HG02884 (cell line): ENCODE measurements around the gene VTI1A.

Experiments used
- ATAC-seq: cut with Tn5 transposase; IDR thresholded peaks from one replicate; pipeline ENCODE4 v1.9.1; 2021; ENCODE audit warnings: mild to moderate bottlenecking, moderate library complexity; ENCODE audit not compliant: unreplicated experiment

VTI1A gene

DNA sequence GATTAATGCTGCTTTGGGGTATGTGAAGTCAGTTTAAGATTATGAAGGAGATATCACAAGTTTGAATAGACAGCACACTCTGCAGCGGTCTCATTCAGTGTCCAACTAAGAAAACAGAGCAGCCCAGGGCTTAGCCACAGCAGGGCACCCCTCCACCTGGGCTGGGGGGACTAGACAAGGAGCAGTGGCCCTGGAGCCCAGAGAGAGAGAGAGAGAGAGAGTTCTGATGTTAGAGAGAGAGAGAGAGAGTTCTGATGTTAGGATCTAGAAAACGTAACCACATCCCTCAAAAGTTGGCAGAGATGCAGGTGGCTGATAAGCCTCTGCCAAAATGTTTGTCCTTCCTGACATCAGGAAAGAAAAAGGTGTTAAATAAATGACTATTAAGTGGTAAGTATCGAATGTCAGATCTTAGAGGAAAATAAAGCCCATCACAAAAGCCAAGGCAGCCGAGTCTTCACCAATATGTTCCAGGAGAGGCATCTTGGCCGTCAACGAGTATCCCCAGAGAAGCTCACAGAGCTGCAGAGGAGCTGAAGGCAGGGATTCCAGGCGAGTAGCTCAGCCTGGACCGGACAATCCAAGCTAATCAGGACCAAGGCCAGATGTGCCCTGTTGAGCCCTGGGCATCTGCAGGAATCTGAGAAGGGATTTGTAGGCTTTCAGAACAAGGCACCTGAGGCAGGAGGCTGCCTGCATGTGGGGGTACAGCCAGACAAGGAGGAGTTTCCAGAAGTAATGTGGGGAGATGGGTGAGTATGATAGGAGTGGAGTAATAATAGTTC is 352.9 kb downstream of the VTI1A start:
- ATAC-seq = no peak

DNA sequence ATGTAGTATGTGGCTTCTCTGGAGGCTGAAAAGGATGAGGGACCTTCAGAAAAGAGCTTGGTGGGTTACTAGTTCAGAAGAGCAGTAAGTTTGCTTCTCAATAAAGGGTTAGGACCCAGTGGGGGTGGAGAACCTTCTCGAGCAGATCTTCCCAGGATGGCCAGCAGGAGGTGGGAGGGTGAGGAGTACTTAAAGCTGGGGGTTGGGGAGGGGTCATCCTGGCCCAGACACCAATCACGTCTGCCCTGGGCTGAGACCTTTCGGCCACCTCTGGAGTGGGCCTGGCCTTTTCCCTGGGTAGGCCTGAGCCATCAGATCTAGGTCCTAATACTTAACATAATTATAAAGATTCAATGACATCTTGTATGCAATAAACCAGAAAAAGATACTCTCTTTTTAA is 354.0 kb downstream of the VTI1A start:
- ATAC-seq = no peak

- no peak for ATAC-seq
Measured at GRCh38 chr10:112801748-112802147, 354.7 kb downstream of the VTI1A start.

DNA sequence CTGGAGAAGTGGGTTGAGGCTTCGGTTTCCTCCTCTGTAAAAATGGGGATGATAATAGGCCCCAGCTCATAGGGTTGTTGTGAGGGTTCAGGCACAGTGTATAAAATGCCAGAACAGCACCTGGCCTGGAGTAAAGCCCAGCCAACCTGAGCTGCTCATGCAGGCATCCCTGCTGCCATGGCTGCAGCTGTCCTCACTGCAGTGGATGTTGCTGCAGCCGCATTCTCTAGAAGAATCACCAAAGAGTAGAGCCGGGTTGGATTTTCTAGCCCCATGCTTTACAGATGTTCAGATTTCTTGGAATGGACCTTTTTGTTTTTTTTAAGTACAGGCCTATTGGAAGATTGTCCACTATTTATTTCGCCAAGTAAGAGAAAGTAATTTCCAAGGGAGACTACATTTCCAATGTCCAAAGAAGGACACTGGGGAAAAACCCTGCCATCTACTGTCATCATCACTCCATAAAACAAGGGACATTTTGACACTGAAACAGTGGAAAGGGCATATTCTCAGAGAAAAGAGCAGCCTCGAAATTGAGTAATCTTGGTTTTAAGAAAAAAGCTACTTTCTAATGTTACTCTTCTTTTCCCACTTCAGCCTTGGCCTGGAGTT is 355.5 kb downstream of the VTI1A start:
- no peak for ATAC-seq

GRCh38 chr10:112803961-112804401 is 357.0 kb downstream of the VTI1A start:
- ATAC-seq = no peak

GRCh38 chr10:112805254-112805590 is 358.2 kb downstream of the VTI1A start:
- ATAC-seq = no peak

DNA sequence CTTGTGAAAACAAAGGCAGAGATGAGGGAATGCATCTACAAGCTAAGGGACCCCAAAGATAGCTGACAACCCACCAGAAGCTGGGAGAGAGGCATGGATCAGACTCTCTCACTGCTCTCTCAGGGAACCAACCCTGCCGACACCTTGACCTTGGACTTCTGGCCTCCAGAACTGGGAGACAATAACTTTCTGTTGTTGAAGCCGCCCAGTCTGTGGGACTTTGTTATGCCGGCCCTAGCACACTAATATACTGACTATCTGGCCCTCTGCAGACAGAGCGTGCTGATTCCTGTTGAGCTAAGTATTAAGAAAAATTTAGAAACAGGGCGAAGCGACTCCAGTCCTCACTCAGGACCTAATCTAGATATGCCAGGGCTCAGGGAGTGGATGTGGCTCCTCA is 358.7 kb downstream of the VTI1A start:
- ATAC-seq = no peak

DNA sequence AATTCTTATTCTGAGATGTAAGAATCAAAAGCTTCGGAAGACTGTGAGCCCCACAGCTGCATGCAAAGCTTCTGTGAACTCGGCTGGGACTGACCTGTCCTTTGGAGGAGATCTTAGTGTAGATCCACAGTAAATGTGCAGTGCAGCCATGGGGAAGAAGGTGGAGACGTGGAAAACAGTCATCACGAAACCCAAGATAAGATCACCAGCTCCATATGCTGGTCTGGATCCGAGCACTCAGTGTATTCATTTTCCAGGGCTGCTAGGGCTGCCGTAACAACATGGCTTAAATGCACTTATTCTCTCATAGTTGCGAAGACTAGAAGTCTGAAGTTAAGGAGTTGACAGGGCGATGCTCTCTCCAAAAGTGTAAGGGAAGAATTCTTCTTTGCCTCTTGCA is 360.0 kb downstream of the VTI1A start:
- ATAC-seq = no peak

- ATAC-seq = no peak
Measured at GRCh38 chr10:112809736-112810135, 362.7 kb downstream of the VTI1A start.

- ATAC-seq = no peak
Measured at GRCh38 chr10:112810711-112811151, 363.7 kb downstream of the VTI1A start.

DNA sequence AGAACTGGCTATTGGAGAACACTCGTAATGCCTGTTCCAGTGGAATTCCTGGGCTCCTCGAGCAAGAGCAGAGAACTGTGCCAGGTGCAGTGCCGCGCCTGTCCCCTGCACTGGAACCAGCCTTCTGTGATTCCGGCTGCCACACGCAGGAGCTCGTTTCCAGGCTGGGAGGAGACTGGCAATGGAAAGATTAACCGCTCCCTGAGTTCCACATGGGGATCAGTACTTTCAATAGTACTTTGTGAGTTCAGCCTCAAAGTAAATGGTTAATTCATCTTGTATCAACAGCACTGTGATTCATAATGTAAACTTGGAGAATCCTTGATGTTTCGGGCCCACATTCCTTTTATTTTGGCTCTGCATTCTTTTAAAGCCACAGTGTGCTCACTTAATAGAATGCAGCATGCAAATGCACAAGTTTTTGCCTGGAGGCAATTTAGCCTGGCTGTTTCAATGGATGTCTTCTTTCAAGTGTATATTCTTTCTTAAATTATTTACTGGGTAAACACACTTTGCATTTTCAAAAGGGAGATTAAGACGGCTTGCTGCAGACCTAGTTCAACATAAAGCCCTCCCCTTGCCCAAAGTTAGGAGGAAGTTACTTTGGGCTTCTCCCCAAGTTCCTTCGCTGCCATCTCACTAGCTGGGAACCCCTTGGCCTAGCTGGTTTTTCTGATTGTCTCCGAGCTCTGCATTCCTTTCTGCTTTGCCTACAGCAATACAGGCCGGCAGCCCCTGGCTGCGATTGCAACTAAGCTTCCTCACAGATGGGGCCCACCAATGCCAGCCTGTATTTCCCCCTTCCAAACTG is 364.9 kb downstream of the VTI1A start:
- no peak for ATAC-seq

GRCh38 chr10:112812586-112812985 is 365.6 kb downstream of the VTI1A start:
- no peak for ATAC-seq

DNA sequence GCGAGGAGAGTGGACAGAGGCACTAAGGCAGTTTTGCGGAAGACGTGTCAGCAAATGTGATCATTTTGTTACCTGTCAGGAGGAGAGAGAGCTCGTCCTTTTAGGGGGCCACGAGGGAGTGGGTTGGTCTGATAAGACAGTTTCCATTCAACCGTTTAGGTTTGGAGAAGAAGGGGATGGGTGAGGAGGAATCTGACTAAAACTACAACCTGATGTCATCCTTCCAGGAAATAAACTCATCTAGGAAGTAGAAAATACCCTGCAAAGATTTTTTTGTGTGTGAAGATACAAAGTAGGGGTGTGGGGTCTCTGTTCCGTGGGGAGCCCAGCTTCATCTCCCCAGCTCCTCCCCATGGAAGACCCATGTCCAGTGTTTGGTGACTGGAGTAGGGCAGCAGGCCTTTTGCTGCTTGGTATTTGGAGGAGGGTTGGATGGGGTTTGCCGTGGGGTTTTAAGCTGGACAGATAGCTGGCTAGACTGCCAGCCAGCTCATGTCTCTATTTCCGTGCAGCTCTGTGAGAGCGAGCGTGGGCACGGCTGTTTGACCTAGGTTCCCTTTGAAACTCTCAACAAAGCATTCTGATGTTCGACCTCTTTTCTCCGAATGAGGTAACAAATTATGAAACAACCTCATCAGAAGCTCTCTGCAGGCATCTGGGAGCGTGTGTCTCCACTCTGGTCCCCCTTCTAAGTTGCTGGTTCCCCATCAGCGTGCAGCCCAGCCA is 367.0 kb downstream of the VTI1A start:
- no peak for ATAC-seq

GRCh38 chr10:112815269-112816032 is 368.4 kb downstream of the VTI1A start:
- no peak for ATAC-seq

DNA sequence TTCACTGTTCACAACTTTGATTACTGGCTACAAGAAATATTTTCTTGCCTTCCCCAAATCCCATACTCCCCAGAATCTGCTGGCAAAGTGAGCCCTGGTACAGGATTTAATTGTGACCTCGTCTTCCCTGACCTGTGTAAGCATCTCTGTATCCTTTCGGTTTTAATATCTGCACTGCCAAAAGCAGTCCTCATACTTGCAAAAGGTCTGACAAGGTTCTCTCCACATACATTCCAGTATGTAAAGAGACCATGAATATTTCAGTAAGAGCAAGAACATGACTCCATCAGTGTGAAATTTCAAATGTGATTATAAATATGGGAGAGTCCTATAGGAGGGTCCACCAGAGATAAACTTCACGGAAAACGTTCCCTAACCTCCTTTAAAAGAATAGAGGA is 369.0 kb downstream of the VTI1A start:
- no peak for ATAC-seq

DNA sequence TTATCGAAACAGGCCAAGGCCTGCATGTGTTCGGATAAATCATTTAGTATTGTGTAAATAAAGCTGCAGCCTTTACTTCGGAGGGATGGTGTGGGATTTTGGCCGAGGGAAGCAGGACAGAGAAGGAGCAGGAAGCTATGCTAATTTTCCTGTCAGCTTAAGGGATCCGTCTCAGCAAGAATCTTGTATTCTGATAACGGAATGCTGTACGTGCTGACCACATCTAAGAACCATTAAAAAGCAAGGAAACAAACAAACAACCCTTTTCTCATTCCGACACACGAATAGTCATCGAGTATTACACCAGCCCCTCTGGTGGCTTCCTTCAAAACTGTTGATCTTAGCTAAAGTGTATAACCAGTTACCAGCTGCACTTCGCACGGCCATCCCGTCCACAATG is 369.9 kb downstream of the VTI1A start:
- no peak for ATAC-seq

GRCh38 chr10:112817981-112818777 is 371.2 kb downstream of the VTI1A start:
- no peak for ATAC-seq

DNA sequence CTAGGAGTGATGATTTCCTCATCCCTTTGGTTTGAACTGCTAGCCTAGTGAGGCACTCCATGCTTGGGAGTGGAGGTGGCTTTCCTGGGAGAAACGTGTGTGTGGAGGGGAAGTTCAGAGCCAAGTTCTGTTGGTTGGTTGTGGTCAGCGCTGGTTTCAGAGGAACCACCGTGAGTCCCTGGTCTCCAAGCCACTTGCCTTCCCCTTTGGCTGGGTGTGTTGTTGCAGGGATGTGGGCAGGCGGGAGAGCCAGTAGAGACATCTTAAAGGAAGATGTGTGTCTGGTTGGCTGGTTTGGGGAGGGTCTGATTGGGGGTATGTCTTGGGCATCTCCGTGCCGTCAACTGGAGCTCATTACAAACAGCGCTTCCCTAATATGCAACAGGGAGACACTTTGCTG is 372.2 kb downstream of the VTI1A start:
- no peak for ATAC-seq

DNA sequence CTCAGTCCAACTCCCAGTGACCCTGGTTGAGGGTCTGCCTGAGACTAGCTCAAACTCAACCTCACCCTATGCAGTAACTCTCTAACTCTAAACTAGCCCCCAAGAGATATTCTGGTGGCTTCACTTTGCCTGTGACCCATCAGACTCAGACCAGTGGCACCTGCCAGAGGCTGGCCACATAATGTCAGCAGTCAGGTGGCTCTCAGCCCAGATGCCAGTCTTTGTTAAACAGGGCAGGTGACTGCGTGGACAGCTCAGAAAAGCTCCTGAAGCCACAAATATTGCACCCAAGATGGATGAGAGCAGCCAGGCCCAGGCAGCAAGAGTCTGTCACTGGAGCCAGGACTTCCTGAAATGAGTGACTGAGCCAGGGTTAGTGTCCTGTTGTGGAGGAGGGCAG is 373.3 kb downstream of the VTI1A start:
- ATAC-seq = no peak

DNA sequence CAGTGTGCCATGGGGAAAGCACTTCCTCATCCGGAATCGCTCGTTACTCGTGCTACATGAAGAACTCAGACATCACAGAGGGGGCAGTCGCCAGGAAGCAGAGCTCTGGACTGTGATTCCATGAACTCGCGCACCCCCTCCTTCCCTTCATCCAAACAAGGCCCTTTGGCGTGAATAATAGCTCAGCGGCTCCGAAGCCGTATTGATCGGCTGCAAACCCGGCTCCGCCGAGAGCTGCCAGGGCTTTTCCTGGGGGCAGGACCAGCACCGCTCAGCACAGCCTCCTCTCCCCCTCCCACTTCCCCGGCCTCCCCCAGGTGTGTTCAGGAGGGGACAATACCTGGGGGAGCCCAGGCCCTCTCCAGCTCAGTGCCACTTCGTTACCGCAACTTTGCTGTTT is 374.0 kb downstream of the VTI1A start:
- ATAC-seq = no peak
